GM19328 (cell line): ENCODE results near the gene FBLN2.

ENCODE experiments used
- ATAC-seq: cut with Tn5 transposase; IDR thresholded peaks from one replicate; pipeline ENCODE4 v1.9.1; 2021; ENCODE audit warnings: mild to moderate bottlenecking, moderate library complexity; ENCODE audit not compliant: unreplicated experiment

The FBLN2 gene

GRCh38 chr3:13530241-13531009, 18.5 kb upstream of the FBLN2 start:
- no peak for ATAC-seq

DNA sequence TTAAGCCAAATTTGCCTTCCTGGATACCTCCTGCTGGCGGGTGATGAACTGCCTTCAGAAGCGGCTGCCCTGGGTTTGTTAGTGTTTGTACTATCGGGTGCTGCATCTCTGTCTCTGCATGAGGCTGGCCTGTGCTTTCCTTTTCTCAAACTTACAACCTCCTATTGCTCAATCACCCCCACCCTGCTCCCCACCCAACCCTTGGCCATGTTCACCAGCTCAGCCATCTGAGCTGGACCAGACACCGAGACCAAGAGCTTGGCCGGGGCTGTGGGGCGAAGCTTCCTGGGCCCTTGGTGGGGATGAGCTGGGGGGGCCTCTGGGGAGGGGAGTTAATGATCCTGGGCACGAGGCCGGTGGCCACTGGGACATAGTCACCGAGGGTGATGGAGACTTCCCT, 16.8 kb upstream of the FBLN2 start:
- ATAC-seq, result no peak

GRCh38 chr3:13532631-13533030, 16.3 kb upstream of the FBLN2 start:
- ATAC-seq, result no peak

GRCh38 chr3:13533885-13534301, 15.0 kb upstream of the FBLN2 start:
- no peak for ATAC-seq

DNA sequence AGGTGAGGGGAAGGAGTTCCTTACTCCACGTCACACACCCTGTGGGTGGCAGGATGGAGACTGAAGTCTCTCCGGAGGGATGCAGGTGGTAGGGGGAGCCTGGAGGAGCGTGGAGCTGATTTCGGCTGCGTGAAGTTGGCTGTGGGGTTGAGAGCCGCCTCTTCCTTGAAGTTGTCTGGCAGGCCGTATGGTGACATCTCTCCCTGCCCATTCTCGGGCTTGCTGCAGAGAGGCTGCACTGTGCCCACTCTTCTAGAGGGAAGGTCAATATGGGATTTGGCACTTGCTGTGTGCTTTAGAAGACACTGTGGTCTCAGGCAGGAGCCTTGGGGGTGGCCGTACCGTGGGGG, 13.4 kb upstream of the FBLN2 start:
- ATAC-seq, result no peak

- ATAC-seq, result no peak
Measured at GRCh38 chr3:13535905-13536304, 13.0 kb upstream of the FBLN2 start.

DNA sequence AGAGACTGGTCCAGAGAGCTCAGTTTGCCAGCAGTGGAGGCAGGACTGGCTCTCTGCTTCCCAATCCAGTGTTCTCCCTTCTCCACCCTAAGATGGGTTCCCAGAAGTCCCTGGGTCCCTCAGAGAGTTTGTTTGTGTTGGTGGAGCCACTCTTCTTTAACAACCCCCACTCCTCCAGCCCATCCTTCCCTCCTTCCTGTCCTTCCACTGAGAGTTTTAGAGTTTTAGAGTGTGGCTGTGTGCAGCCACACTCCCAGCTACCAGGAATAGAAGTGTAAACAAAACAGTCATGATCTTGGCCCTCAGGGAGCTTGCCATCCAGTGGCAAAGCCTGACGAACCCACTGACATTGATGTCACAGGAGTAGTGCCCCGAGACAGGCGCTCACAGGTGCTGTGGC, 12.5 kb upstream of the FBLN2 start:
- ATAC-seq, result no peak

- ATAC-seq, result no peak
Measured at GRCh38 chr3:13536832-13537231, 12.1 kb upstream of the FBLN2 start.

- no peak for ATAC-seq
Measured at GRCh38 chr3:13537244-13537908, 11.5 kb upstream of the FBLN2 start.

DNA sequence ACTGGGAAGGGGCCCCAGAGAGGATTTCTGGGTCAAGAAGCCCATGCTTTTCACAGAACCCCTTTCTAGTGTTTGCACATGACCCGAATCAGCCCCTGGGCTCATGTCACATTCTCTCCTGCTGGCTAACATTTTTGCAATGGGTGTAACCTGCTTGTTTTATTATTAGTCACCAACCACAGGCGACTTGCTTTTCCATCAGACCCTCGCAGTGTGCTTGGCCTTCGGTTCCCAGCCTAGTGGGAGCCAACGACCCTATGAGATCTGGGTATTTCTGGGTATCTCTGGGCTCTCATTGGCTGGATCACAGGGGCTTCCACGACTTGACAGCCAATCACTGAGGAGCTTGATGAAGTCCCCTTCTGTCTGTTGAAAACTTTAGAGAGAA, 11.0 kb upstream of the FBLN2 start:
- ATAC-seq, result no peak

GRCh38 chr3:13538520-13539291, 10.2 kb upstream of the FBLN2 start:
- no peak for ATAC-seq

DNA sequence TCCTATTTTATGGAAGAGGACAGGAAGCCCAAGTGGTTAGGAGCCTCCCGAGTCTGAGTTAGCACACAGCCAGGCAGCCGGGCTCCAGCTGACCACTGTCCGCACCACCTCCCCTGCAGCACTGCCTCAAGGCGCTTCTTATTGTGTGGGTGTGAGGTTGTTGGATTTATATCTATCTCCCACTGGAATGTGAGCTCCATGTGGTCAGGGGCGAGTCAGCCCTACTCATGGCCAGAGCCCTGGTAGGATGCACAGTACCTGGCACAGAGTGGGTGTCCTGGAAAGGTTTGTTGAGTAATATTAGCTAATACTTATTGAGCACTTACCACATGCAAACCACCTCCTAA, 9.7 kb upstream of the FBLN2 start:
- no peak for ATAC-seq

DNA sequence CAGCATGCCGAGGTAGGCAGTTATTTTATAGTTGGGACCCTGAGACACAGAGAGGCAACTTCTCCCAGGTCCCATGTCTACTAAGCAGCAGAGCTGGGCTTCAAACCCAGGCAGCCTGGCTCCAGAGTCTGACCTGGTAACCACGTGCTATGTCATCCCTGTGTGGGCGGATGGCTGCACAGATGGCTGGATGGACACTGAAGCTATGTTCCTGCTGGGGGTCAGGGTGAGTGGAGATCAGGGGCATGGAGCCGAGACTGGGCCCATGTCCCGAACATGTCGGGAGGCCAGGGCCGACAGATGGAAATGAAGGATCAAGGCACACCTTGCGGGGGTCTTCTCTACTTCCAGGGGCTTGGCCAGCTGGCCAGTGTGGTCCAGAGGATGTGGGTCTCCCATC, 9.3 kb upstream of the FBLN2 start:
- no peak for ATAC-seq

- ATAC-seq, result no peak
Measured at GRCh38 chr3:13540297-13540995, 8.5 kb upstream of the FBLN2 start.

GRCh38 chr3:13541691-13542090, 7.2 kb upstream of the FBLN2 start:
- ATAC-seq, result no peak

GRCh38 chr3:13542142-13542541, 6.8 kb upstream of the FBLN2 start:
- ATAC-seq, result no peak

- no peak for ATAC-seq
Measured at GRCh38 chr3:13543253-13543652, 5.7 kb upstream of the FBLN2 start.

- no peak for ATAC-seq
Measured at GRCh38 chr3:13544293-13544831, 4.6 kb upstream of the FBLN2 start.

DNA sequence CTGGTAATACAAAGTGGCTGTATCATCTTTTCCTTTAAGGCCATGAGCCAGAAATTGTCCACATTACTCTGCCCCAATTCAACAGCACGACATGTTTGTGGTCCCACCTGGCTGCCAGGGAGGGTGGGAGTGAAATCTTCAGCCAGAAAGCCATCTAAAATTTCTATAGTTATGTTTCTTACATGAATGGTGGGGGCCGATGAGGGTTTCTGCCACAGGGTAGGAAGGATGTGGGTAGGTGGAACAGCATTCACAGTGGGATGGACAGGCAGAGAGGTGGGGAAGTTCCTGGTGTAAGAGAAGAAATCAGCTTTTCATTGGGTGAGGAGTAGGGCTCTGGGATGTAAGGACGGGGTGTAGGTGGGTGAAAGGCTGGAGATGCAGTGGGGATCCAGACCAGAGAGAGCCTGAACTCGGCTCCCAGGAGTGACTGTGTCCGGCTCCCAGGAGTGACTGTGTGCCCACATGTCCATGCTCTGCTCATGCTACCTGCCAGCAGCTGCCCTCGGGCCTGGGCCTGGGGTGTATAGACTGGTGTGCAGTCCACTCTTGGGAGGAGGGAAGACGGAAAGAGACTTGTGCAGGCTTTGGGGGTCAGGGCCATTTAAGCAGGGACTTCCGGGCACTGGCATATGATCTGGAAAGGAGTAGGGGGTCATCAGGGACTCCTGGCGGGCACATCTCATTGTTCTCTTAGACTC, 3.8 kb upstream of the FBLN2 start:
- ATAC-seq, result no peak

DNA sequence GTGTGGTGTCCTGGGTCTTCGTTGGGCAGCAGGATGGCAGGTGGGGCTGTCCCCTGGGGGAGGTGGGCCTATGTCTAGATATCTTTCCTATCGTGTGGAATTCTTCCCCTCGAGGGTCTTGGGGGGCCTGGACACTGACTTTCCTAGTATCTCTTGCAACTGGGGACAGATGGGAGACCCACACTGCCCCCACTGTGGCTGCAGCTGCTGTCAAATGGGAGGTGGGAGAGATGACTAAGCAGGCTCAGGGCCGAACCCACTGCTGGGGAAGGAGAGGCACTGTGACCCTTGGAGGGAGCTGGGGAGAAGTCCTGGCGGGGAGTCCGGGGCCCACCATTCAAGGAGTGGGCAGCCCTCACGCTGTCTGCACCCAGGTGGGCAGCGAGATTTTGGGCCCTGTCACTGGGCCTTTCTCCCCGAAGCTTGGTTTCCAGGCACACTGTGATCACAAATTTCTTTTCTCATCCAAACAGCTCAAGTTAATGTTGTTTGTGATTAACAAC, 2.9 kb upstream of the FBLN2 start:
- ATAC-seq, result no peak
